Endothelial cell of umbilical vein (primary cell): Measurements from ENCODE around the gene TARDBP.

Experiments used
- EZH2 ChIP-seq: IDR thresholded peaks from 2 replicates; pipeline ENCODE4 v1.6.1; 2012; ENCODE audit warnings: borderline replicate concordance, low read depth, mild to moderate bottlenecking, moderate library complexity, low read length, inconsistent platforms; ENCODE audit not compliant: severe bottlenecking
- MAX ChIP-seq: IDR thresholded peaks from 2 replicates; pipeline ENCODE4 v1.6.1; 2011; ENCODE audit not compliant: insufficient read depth, insufficient read length
- MYC ChIP-seq: IDR thresholded peaks from one replicate; pipeline ENCODE4 v1.6.1; 2011; ENCODE audit warnings: mild to moderate bottlenecking, low read depth, low read length
- POLR2A ChIP-seq: IDR thresholded peaks from 2 replicates; pipeline ENCODE4 v1.6.1; 2012; ENCODE audit warnings: low read depth, mild to moderate bottlenecking, control low read depth, low read length
- POLR2AphosphoS5 ChIP-seq: IDR thresholded peaks from 2 replicates; pipeline ENCODE4 v1.6.1; 2012; ENCODE audit warnings: low read depth, mild to moderate bottlenecking, control low read depth, low read length, moderate library complexity; ENCODE audit not compliant: insufficient read depth
- TF ChIP-seq, protein P1 (sequence below), 2 donors: IDR thresholded peaks; 1 replicate in 1 of 2; 2 replicates in 1 of 2; pipeline ENCODE4 v1.5.1; 2011; ENCODE audit warnings: low read length in 2 of 2, mild to moderate bottlenecking in 2 of 2, moderate library complexity in 2 of 2, control low read depth in 1 of 2, inconsistent platforms in 1 of 2, low read depth in 1 of 2; ENCODE audit not compliant: insufficient read depth in 1 of 2; ENCODE audit errors: extremely low read depth in 1 of 2

DNA sequence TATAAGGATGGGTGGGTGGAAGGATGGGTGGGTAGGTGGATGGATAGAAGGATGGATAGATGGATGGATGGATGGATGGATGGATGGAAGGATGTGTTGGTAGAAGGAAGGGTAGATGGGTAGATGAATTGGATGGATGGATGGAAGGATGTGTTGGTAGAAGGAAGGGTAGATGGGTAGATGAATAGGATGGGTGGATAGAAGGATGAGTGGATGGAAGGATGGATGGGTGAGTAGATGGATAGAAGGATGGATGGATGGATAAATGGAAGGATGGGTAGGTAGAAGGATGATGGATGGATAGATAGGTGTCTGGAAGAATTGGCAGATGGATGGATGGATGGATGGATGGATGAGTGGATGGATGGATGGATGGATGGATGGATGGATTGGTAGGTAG lies 28.6 kb downstream of the TARDBP start:
- TF ChIP-seq EZH2 (no peak), POLR2A (no peak), POLR2AphosphoS5 (no peak), MYC (no peak), MAX (no peak)
- TF ChIP-seq, protein P1, sequence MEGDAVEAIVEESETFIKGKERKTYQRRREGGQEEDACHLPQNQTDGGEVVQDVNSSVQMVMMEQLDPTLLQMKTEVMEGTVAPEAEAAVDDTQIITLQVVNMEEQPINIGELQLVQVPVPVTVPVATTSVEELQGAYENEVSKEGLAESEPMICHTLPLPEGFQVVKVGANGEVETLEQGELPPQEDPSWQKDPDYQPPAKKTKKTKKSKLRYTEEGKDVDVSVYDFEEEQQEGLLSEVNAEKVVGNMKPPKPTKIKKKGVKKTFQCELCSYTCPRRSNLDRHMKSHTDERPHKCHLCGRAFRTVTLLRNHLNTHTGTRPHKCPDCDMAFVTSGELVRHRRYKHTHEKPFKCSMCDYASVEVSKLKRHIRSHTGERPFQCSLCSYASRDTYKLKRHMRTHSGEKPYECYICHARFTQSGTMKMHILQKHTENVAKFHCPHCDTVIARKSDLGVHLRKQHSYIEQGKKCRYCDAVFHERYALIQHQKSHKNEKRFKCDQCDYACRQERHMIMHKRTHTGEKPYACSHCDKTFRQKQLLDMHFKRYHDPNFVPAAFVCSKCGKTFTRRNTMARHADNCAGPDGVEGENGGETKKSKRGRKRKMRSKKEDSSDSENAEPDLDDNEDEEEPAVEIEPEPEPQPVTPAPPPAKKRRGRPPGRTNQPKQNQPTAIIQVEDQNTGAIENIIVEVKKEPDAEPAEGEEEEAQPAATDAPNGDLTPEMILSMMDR (IDR thresholded peaks at IDR 0.05; ENCODE audit: extremely low read depth in 1 of 2, insufficient read depth in 1 of 2, low read depth in 1 of 2, low read length in 2 of 2) = no peak
